HG03045 (cell line): ENCODE results near the gene PLA2G4B.

ENCODE experiments used
- ATAC-seq: cut with Tn5 transposase; IDR thresholded peaks from one replicate; pipeline ENCODE4 v1.9.1; 2021; ENCODE audit warnings: mild to moderate bottlenecking, moderate library complexity; ENCODE audit not compliant: unreplicated experiment

Gene PLA2G4B, protein sequence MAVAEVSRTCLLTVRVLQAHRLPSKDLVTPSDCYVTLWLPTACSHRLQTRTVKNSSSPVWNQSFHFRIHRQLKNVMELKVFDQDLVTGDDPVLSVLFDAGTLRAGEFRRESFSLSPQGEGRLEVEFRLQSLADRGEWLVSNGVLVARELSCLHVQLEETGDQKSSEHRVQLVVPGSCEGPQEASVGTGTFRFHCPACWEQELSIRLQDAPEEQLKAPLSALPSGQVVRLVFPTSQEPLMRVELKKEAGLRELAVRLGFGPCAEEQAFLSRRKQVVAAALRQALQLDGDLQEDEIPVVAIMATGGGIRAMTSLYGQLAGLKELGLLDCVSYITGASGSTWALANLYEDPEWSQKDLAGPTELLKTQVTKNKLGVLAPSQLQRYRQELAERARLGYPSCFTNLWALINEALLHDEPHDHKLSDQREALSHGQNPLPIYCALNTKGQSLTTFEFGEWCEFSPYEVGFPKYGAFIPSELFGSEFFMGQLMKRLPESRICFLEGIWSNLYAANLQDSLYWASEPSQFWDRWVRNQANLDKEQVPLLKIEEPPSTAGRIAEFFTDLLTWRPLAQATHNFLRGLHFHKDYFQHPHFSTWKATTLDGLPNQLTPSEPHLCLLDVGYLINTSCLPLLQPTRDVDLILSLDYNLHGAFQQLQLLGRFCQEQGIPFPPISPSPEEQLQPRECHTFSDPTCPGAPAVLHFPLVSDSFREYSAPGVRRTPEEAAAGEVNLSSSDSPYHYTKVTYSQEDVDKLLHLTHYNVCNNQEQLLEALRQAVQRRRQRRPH

DNA sequence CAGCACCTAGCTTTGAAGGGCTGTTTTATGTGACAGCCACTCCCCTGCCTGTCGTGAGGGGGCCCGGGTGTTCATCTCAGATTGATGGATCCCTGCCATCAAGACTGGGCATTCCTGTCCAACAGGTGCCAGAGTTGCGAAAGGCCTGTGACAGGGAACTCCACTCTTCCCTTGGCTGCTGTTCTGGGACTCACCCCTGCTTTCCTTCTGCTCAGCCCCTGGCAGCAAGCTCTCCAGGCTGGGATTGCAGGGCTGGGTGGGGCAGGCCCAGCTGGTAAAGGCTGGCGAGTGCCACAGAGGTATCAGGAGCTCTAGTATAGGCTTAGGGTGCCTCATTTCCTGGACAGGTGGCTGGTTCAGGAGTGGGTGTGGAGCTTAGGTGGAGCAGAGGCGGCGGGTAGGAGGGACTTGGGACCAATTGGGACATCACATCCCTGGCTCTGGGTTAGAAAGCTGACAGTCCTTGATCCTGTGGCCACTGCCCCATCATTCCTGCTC, at the start of gene PLA2G4B:
Gene PLA2G4B (plus strand): TSS at position 448 of the 498 bp plus-strand sequence. CDS start 67 bp downstream, outside the sequence.
- no peak for ATAC-seq

DNA sequence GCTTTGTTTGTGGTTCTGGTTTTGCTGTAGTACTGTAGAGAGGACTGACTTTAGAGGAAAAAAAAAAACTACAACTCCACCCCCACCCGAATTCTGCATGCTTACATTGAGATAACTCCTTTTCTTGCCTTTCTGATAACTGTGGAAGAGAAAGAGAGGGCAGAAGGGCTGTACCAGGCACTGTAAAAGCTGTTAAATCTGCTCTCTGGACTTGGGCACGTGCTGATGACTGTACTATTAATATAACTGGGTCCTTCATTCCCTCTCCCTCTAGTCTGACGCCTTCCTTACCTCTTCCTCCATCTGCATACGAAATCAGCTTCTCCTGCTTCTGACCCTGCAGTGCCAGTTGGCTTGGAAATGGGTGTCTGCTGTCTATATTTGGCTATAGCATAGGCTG, 49.4 kb upstream of the PLA2G4B start:
- ATAC-seq, result no peak

GRCh38 chr15:41789662-41790061, 49.0 kb upstream of the PLA2G4B start:
- ATAC-seq, result no peak

GRCh38 chr15:41790169-41790568, 48.5 kb upstream of the PLA2G4B start:
- ATAC-seq, result no peak

DNA sequence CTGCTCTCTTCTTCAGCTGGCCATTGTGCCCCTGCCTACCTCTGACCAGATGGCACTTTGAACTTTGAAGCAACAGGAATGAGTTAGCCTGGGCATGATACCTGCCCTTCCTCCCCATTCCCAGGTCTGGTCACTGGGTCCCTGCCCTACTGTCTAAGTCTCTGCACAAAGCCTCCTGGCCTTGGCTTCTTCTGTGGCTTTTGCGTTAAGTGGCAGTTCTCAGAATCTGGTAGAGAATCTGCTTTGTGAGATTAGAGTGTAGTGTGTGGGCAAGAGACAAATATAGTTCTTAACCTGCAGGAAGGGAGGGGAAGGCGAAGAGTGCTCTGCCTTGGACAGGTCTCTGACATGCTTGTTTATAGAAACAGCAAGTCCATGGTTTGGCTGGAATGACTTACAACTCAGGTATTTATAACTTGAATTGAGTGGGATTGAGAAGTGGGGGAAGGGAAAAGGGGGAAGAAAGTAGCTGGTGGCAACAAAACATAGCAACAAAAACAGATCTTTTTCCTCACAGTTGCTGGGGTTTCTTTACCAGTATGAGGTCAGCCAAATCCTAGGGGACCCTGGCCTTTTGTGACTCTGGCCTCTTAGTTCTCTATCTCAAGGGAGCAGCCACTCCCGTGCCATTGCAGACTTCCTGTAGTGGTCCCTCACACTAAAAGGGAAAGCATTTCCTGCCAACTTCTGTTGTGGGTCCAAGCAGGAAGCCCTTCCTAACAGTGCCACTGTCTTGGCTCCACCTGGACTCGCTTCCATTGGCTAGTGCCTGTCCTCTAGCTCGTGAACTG, 47.7 kb upstream of the PLA2G4B start:
- no peak for ATAC-seq

- no peak for ATAC-seq
Observed at GRCh38 chr15:41791547-41791937, 47.1 kb upstream of the PLA2G4B start.

GRCh38 chr15:41792000-41792637, 46.5 kb upstream of the PLA2G4B start:
- ATAC-seq, result no peak

DNA sequence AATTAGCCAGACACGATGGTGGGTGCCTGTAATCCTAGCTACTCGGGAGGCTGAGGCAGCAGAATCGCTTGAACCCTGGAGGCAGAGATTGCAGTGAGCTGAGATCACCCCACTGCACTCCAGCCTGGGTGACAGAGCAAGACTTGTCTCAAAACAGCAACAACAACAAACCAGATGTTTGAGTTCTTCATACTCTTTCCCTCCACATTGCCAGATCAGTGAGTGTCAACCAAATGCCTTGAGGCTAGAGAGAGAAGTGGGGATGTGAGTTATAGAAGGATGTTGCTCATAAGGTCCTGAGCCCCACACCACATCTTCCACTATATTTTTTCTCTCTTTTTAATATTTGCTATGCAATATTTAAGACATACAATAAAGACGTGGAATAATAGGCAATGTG, 44.6 kb upstream of the PLA2G4B start:
- ATAC-seq, result no peak

DNA sequence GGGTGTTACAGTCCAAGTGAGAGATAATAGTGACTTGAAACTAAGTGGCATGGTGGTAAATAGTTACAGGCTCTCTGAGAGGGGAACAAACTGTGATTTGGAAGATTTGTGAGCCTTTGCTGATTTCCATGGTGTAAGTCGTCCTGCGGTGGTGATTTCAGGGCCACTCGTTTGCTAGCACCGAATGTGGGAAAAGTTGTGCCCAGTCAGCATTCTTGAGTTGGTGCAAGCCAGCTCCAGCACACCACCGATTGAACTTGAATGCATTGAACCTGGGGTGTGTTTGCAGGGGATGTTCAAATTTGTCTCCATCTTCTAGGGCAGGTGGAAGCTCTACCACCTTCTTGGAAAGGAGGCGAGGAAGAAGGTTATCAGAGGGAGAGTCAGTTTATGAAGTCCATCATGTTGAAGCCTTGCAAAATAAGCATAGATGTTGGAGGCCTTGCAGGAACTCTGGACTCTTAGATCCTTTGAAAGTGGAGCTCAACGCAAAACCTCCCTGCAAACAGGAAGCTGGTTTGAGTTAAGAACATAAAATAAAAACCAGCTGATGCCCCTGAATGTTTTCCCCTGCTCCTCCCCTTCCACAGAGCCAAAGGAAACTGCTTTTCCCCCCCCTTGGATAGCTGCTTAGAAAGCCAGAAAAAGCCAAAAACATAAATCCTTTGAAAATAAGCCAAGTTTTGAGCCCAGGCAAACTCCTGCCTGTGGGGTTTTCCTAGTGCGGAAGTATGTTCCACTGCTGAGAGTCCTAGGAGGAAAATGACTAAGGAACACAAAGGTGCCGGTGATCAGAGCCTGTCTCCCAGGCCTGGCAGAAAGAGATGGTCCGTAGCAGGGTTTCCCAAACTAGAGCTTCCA, 42.4 kb upstream of the PLA2G4B start:
- no peak for ATAC-seq

GRCh38 chr15:41797201-41797944, 41.3 kb upstream of the PLA2G4B start:
- ATAC-seq, result no peak

- ATAC-seq, result no peak
Observed at GRCh38 chr15:41798607-41799487, 39.8 kb upstream of the PLA2G4B start.

- no peak for ATAC-seq
Observed at GRCh38 chr15:41799488-41799805, 39.2 kb upstream of the PLA2G4B start.

- no peak for ATAC-seq
Observed at GRCh38 chr15:41801185-41801584, 37.5 kb upstream of the PLA2G4B start.

DNA sequence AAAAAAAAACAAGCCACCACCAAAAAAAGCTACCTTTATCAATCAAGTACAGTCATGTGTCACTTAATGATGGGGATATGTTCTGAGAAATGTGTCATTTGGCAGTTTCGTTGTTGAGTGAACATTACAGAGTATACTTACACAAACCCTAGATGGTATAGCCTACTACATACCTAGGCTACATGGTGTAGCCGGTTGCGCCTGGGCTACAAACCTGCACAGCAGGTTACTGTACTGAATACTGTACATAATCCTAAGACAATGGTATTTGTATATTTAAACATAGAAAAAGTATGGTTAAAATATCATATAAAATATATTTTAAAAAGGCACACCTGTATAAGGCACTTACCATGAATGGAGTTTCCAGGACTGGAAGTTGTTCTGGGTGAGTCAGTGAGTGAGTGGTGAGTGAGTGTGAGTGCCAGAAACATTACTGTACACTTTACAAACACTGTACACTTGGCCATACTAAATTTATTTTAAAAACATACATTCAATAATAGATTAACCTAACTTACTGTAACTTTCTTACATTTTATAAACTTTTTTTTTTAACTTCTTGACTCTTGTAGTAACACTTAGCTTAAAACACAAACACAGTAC, 36.7 kb upstream of the PLA2G4B start:
- no peak for ATAC-seq

- no peak for ATAC-seq
Observed at GRCh38 chr15:41804361-41804760, 34.3 kb upstream of the PLA2G4B start.

DNA sequence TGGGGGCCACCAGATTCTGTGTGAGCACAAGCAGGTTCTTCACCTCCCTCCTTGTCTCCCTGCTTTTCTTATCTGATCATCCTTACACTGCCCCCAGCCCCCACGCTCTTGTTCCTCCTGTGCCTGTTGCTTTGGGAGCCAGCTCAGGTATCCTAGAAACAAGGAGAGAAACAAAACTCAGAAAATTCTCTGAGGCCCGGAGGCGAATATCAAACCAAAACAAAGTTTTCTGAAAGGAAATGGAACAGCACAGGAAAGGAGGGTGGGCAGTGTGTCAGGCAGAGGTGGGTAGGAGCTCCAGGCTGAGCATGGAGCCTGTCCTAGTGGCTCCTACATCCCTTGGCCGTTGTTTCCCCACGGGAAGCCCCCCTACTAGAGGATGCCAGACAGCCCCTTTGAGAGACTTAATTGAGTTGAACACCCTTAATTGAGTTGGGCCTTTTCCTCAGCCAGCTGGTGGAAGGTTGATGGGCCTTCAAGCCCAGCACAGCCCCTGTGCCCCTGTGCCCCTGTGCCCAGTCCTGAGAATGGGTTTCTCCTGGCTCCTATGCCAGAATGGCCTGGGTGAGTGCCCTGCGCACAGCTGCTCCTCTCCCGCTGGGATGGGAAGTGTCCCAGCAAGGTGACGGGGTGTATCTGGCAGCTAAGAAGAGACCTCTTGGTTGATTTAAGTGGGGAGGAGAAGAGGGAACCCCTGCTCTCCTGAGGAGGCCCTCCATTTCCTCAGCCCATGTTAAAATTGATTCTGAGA, 33.6 kb upstream of the PLA2G4B start:
- ATAC-seq, result no peak

GRCh38 chr15:41805711-41806110, 32.9 kb upstream of the PLA2G4B start:
- ATAC-seq, result no peak
